Measurements from ENCODE around the gene GID4.

DNA sequence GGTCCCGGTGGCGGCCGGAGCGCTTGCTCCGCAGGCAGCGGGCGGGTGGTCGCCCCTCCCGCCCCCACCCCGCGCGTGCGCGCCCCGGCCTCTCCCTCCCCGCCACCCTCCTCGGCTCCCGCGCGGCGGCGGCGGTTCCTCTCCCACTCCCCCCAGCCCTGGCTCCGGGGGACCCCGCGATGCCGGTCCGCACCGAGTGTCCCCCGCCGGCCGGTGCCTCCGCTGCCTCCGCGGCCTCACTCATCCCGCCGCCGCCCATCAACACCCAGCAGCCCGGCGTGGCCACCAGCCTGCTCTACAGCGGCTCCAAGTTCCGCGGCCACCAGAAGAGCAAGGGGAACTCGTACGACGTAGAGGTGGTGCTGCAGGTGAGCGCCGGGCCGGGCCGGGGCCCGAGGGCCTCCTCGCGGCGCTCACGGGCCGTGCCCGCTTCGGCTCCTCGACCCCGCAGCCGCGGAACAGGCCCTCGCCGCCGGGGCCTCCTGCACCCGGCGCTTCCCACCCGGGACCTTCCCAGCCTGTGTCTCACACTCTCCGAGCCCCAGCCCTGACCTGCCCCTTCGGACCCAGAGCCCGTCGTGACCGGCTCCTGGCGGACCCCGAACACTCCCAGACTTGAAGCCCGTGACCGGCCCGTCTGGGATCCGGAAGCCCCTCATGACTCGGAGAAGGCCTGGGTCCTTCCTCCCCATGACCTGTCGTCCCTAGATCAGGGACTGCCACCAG is 490 bp downstream of the GID4 start:
- TF ChIP-seq, protein P1, sequence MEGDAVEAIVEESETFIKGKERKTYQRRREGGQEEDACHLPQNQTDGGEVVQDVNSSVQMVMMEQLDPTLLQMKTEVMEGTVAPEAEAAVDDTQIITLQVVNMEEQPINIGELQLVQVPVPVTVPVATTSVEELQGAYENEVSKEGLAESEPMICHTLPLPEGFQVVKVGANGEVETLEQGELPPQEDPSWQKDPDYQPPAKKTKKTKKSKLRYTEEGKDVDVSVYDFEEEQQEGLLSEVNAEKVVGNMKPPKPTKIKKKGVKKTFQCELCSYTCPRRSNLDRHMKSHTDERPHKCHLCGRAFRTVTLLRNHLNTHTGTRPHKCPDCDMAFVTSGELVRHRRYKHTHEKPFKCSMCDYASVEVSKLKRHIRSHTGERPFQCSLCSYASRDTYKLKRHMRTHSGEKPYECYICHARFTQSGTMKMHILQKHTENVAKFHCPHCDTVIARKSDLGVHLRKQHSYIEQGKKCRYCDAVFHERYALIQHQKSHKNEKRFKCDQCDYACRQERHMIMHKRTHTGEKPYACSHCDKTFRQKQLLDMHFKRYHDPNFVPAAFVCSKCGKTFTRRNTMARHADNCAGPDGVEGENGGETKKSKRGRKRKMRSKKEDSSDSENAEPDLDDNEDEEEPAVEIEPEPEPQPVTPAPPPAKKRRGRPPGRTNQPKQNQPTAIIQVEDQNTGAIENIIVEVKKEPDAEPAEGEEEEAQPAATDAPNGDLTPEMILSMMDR (IDR thresholded peaks at IDR 0.05; ENCODE audit: borderline replicate concordance, extremely low read depth, low read length, poor library complexity, severe bottlenecking): no peak
- no peak for TF ChIP-seq EZH2 (IDR thresholded peaks at IDR 0.05; ENCODE audit: borderline replicate concordance, low read depth, low read length, severe bottlenecking)

Measured in DND-41 (cell line).